Panc1 (cell line): ENCODE measurements around the gene UBL4B. TPM values are rescaled to one million over a fixed set of nuclear protein-coding genes. Genes with fewer than 3 reads are reported as not detected.

Experiments
- ATAC-seq: fragments of 200-7000 bp; cut with Tn5 transposase; 2 replicates; pipeline ENCODE4 v1.9.1; 2020; ENCODE audit warnings: mild to moderate bottlenecking, moderate library complexity
- BruUV-seq: library from RNA; stranded (reverse); fragments of 400-500 nt; replicated peaks from 2 replicates; lab custom pipeline; 2021; lab: Mats Ljungman, UMichigan
- CTCF ChIA-PET: fragments of 300-600 bp; sonication (Branson Sonifier 250); formaldehyde crosslinking; loops from one replicate; lab custom pipeline; 2022; ENCODE audit warnings: antibody characterized with exemption; lab: Charles Lee
- POLR2A ChIA-PET: fragments of 300-600 bp; sonication (Branson Sonifier 250); formaldehyde crosslinking; loops from one replicate; lab custom pipeline; 2022; ENCODE audit warnings: antibody characterized with exemption; lab: Charles Lee
- DNase-seq: peaks from one replicate; pipeline ENCODE4 v3.0.0-alpha.2; 2010; ENCODE audit warnings: low read depth, low spot score
- H3K27ac ChIP-seq: 2 replicates; pipeline ENCODE4 v1.5.1; 2011; ENCODE audit warnings: mild to moderate bottlenecking, low read length, inconsistent platforms
- H3K27me3 ChIP-seq: fragments of 200-500 bp; sonication (Bioruptor generic); 2 replicates; pipeline ENCODE4 v1.6.0; 2014; ENCODE audit warnings: low read length, inconsistent platforms; ENCODE audit not compliant: control insufficient read depth, insufficient read depth
- H3K36me3 ChIP-seq: fragments of 200-500 bp; sonication (Bioruptor generic); 2 replicates; pipeline ENCODE4 v1.5.1; 2014; ENCODE audit warnings: inconsistent platforms, mild to moderate bottlenecking, low read length, moderate library complexity; ENCODE audit not compliant: control insufficient read depth, insufficient read depth
- H3K4me1 ChIP-seq: 2 replicates; pipeline ENCODE4 v1.5.1; 2011; ENCODE audit warnings: inconsistent platforms, mild to moderate bottlenecking, low read length, moderate library complexity; ENCODE audit not compliant: control insufficient read depth, insufficient read depth
- H3K4me3 ChIP-seq, 2 experiments: 2 replicates each; pipeline ENCODE4 v1.5.1; 2011 to 2012; ENCODE audit warnings: low read depth in 2 of 2, low read length in 2 of 2, mild to moderate bottlenecking in 2 of 2, inconsistent platforms in 1 of 2, moderate library complexity in 1 of 2
- H3K9me3 ChIP-seq: fragments of 200-500 bp; sonication (Bioruptor generic); 2 replicates; pipeline ENCODE4 v1.5.1; 2014; ENCODE audit warnings: low read depth, mild to moderate bottlenecking, inconsistent platforms, low read length, moderate library complexity; ENCODE audit not compliant: control insufficient read depth, insufficient read depth
- POLR2AphosphoS5 ChIP-seq: IDR thresholded peaks from 2 replicates; pipeline ENCODE4 v1.6.1; 2012; ENCODE audit warnings: mild to moderate bottlenecking, low read depth, low read length, moderate library complexity
- SIN3A ChIP-seq: IDR thresholded peaks from 2 replicates; pipeline ENCODE4 v1.6.1; 2012; ENCODE audit warnings: low read depth, mild to moderate bottlenecking, low read length, moderate library complexity, borderline replicate concordance; ENCODE audit not compliant: insufficient read depth
- TCF7L2 ChIP-seq: IDR thresholded peaks from 2 replicates; pipeline ENCODE4 v1.6.1; 2011; ENCODE audit warnings: mild to moderate bottlenecking, low read depth, low read length, inconsistent platforms
- in situ Hi-C: cut with HindIII; loops from 2 replicates; pipeline ENCODE4 v1.10.0; 2016; ENCODE audit warnings: low sequenced_read_pairs, low pct_unique_long_range_greater_than_20kb
- intact Hi-C: fragments of 100-400 bp; cut with micrococcal nuclease; formaldehyde crosslinking; loops from one replicate; pipeline ENCODE4 v1.10.0; 2022; ENCODE audit not compliant: unreplicated experiment
- total RNA-seq: library from RNA; stranded (reverse); gene quantifications from one replicate; pipeline ENCODE4 v1.2.1, GENCODE V29; 2021; ENCODE audit not compliant: unreplicated experiment
- TF ChIP-seq, protein P1 (sequence below): fragments of 450-650 bp; IDR thresholded peaks from 2 replicates; pipeline ENCODE4 v1.5.1; 2017; ENCODE audit warnings: mild to moderate bottlenecking
- TF ChIP-seq, protein P2 (sequence below), 2 experiments: IDR thresholded peaks; 2 replicates each; pipeline ENCODE4 v1.6.1; 2011 to 2012; ENCODE audit warnings: low read depth in 2 of 2, control low read depth in 1 of 2, low read length in 1 of 2, mild to moderate bottlenecking in 1 of 2, moderate library complexity in 1 of 2; ENCODE audit not compliant: insufficient read depth in 1 of 2

The UBL4B gene
- total RNA-seq, 1 experiment from 2014 or later, result not detected

DNA sequence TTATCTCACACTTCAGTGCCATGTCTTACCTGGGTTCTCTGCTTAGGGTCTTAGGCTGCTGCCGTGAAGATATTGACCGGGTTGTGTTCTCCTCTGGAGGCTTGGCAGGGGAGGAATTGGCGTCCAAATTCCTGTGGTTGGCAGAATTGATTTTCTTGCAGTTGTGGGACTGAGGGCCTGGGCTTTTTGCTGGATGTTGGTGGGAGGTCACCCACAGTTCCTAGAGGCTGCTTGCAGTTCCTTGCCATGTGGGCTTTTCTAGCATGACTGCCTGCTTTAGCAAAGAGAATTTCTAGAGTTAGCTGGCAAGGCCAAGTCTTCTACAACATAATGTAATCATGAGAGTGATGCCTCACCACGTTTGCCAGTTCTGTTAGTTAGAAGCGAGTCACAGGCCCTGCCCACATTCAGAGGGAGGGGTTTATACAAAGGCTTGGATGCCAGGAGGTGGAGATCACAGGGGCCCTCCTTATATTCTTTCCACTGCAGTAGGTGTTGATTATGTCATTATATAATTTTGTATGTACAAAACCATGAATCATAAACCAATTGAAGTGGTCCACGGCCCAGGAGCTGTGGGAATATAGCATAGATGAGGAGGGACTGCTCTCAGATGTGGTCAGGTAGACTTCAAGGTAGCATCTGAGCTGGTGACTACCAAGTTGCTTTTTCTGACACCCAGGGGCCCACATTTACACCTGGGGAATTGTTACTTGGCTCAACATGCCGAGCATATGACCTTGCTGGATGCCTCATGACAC is 6.6 kb downstream of the UBL4B start:
- TF ChIP-seq, protein P1, sequence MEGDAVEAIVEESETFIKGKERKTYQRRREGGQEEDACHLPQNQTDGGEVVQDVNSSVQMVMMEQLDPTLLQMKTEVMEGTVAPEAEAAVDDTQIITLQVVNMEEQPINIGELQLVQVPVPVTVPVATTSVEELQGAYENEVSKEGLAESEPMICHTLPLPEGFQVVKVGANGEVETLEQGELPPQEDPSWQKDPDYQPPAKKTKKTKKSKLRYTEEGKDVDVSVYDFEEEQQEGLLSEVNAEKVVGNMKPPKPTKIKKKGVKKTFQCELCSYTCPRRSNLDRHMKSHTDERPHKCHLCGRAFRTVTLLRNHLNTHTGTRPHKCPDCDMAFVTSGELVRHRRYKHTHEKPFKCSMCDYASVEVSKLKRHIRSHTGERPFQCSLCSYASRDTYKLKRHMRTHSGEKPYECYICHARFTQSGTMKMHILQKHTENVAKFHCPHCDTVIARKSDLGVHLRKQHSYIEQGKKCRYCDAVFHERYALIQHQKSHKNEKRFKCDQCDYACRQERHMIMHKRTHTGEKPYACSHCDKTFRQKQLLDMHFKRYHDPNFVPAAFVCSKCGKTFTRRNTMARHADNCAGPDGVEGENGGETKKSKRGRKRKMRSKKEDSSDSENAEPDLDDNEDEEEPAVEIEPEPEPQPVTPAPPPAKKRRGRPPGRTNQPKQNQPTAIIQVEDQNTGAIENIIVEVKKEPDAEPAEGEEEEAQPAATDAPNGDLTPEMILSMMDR, result no peak
- TF ChIP-seq TCF7L2, result no peak
- no peak for TF ChIP-seq SIN3A
- no peak for TF ChIP-seq POLR2AphosphoS5
- TF ChIP-seq, protein P2, sequence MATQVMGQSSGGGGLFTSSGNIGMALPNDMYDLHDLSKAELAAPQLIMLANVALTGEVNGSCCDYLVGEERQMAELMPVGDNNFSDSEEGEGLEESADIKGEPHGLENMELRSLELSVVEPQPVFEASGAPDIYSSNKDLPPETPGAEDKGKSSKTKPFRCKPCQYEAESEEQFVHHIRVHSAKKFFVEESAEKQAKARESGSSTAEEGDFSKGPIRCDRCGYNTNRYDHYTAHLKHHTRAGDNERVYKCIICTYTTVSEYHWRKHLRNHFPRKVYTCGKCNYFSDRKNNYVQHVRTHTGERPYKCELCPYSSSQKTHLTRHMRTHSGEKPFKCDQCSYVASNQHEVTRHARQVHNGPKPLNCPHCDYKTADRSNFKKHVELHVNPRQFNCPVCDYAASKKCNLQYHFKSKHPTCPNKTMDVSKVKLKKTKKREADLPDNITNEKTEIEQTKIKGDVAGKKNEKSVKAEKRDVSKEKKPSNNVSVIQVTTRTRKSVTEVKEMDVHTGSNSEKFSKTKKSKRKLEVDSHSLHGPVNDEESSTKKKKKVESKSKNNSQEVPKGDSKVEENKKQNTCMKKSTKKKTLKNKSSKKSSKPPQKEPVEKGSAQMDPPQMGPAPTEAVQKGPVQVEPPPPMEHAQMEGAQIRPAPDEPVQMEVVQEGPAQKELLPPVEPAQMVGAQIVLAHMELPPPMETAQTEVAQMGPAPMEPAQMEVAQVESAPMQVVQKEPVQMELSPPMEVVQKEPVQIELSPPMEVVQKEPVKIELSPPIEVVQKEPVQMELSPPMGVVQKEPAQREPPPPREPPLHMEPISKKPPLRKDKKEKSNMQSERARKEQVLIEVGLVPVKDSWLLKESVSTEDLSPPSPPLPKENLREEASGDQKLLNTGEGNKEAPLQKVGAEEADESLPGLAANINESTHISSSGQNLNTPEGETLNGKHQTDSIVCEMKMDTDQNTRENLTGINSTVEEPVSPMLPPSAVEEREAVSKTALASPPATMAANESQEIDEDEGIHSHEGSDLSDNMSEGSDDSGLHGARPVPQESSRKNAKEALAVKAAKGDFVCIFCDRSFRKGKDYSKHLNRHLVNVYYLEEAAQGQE (IDR thresholded peaks at IDR 0.05; ENCODE audit: insufficient read depth in 1 of 2, low read depth in 2 of 2, low read length in 1 of 2), result no peak
- intact Hi-C loops, result no loop called here
- Histone ChIP-seq H3K27me3 (no peaks in the 10 kb centered on the region), H3K4me3 (no peak overlapping the region), H3K27ac (no peak overlapping the region), H3K4me1 (no peaks in the 10 kb centered on the region), H3K9me3 (no peaks in the 10 kb centered on the region), H3K36me3 (no peaks in the 10 kb centered on the region)
- CTCF ChIA-PET, result interaction anchor here (1.9 kb wide), 1 partner anchor 31 kb away, joined by 5 read pairs; no protein-coding TSS in a partner anchor
- ATAC-seq, result no peak
- POLR2A ChIA-PET, result no interaction called here
- DNase-seq, result no peak
- in situ Hi-C loops, result no loop called here
- no TSS peak for BruUV-seq

DNA sequence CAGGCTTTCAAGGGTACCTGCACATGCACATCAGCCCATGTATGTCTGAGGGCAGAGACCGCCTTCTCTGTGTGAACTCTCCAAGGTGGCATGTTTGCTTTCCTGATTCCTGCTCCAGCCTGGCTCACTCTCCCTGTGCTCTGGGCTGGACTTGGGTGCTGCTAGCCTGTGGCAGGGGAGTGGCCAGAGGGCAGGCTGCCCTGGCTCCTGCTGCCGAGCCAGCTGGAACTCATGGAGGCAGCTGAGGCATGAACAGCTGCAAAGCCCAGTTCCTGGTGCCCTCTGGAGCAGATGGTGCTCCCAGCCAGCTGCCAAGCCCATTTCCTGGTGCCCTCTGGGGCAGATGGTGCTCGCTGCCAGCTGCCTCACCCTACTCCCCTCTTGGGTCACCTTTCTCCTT is 7.6 kb downstream of the UBL4B start:
- intact Hi-C loops (no loop called here), in situ Hi-C loops (no loop called here)
- no TSS peak for BruUV-seq

More for the DNA sequence above, 7.6 kb downstream of the UBL4B start:
- Histone ChIP-seq H3K36me3 (no peaks in the 10 kb centered on the region), H3K27ac (no peak overlapping the region), H3K4me3 (no peak overlapping the region), H3K27me3 (no peaks in the 10 kb centered on the region), H3K9me3 (no peaks in the 10 kb centered on the region), H3K4me1 (no peaks in the 10 kb centered on the region)
- DNase-seq, result no peak
- ChIA-PET POLR2A (no interaction called here), CTCF (no interaction called here)
- ATAC-seq, result no peak
- TF ChIP-seq TCF7L2, result no peak
- TF ChIP-seq, protein P2 (IDR thresholded peaks at IDR 0.05; ENCODE audit: insufficient read depth in 1 of 2, low read depth in 2 of 2, low read length in 1 of 2), result no peak
- TF ChIP-seq POLR2AphosphoS5, result no peak
- TF ChIP-seq, protein P1, result no peak
- no peak for TF ChIP-seq SIN3A
